HCT116 (cell line): ENCODE results near the gene KY. TPM values are rescaled to one million over a fixed set of nuclear protein-coding genes. Genes with fewer than 3 reads are reported as not detected.

Source experiments
- ATAC-seq: fragments of 200-7000 bp; cut with Tn5 transposase; 2 replicates; pipeline ENCODE4 v1.9.1; 2020; ENCODE audit warnings: mild to moderate bottlenecking, moderate library complexity
- BruUV-seq: library from RNA; stranded (reverse); fragments of 400-500 nt; replicated peaks from 2 replicates; lab custom pipeline; 2021; lab: Mats Ljungman, UMichigan
- CTCF ChIA-PET: fragments of 300-600 bp; sonication (Branson Sonifier 250); formaldehyde crosslinking; loops from one replicate; lab custom pipeline; 2021; ENCODE audit warnings: antibody characterized with exemption; lab: Charles Lee
- POLR2A ChIA-PET: fragments of 300-600, 350-600 bp; sonication (Branson Sonifier 250); formaldehyde crosslinking; loops from one replicate; lab custom pipeline; 2021; ENCODE audit warnings: antibody characterized with exemption; lab: Charles Lee
- RAD21 ChIA-PET, 2 experiments: fragments of 300-600 bp; sonication (Branson Sonifier 250); formaldehyde crosslinking; loops; one replicate each; lab custom pipeline; 2023; ENCODE audit warnings: low total read pairs in 2 of 2; ENCODE audit not compliant: uncharacterized antibody in 2 of 2, unreplicated experiment in 2 of 2, low non-redundant PET in 1 of 2; lab: Charles Lee
- DNase-seq: peaks from one replicate; pipeline ENCODE4 v3.0.0-alpha.2; 2010; ENCODE audit warnings: low read depth, low spot score
- H2AFZ ChIP-seq: fragments of 200-600 bp; shearing (Covaris generic), sonication (generic); 2 replicates; pipeline ENCODE4 v1.6.1; 2017; ENCODE audit warnings: low read depth, mixed run types, mixed read lengths, antibody characterized with exemption, low read length; ENCODE audit not compliant: poor library complexity, severe bottlenecking
- H3K27ac ChIP-seq: 2 replicates; pipeline ENCODE4 v1.5.1; 2012; ENCODE audit warnings: low read depth, low read length
- H3K27me3 ChIP-seq: fragments of 200-600 bp; sonication (generic); 2 replicates; pipeline ENCODE4 v1.6.1; 2016; ENCODE audit warnings: mixed run types, low read length, mixed read lengths; ENCODE audit not compliant: insufficient read depth
- H3K36me3 ChIP-seq, 2 experiments: fragments of 200-500 bp in 1 of 2; fragments of 200-600 bp in 1 of 2; sonication (Bioruptor generic) in 1 of 2; sonication (generic) in 1 of 2; 2 replicates each; pipeline versions ENCODE4 v1.5.1 to v1.6.1; 2014 to 2016; ENCODE audit warnings: low read length in 2 of 2, inconsistent platforms in 1 of 2, mixed read lengths in 1 of 2, mixed run types in 1 of 2; ENCODE audit not compliant: insufficient read depth in 2 of 2, control insufficient read depth in 1 of 2
- H3K4me1 ChIP-seq, 2 experiments: fragments of 200-600 bp in 1 of 2; sonication (generic) in 1 of 2; 2 replicates each; pipeline versions ENCODE4 v1.5.1 to v1.6.1; 2012 to 2017; ENCODE audit warnings: low read length in 2 of 2, inconsistent platforms in 1 of 2, mild to moderate bottlenecking in 1 of 2, mixed read lengths in 1 of 2, mixed run types in 1 of 2, moderate library complexity in 1 of 2; ENCODE audit not compliant: insufficient read depth in 2 of 2, control insufficient read depth in 1 of 2
- H3K4me2 ChIP-seq: fragments of 200-600 bp; sonication (generic); 2 replicates; pipeline ENCODE4 v1.6.1; 2017; ENCODE audit warnings: mixed run types, low read length, mixed read lengths
- H3K4me3 ChIP-seq, 2 experiments: fragments of 200-600 bp in 1 of 2; sonication (generic) in 1 of 2; replicated peaks in 1 of 2; 2 replicates each; pipeline ENCODE4 v1.5.1; 2011 to 2016; ENCODE audit warnings: low read length in 2 of 2, control low read depth in 1 of 2, low read depth in 1 of 2, mild to moderate bottlenecking in 1 of 2, mixed read lengths in 1 of 2, mixed run types in 1 of 2
- H3K79me2 ChIP-seq: fragments of 200-600 bp; sonication (generic); 2 replicates; pipeline ENCODE4 v1.6.1; 2017; ENCODE audit warnings: mild to moderate bottlenecking, mixed run types, low read length, moderate library complexity, mixed read lengths; ENCODE audit not compliant: insufficient read depth
- H3K9ac ChIP-seq: fragments of 200-600 bp; sonication (generic); 2 replicates; pipeline ENCODE4 v1.6.1; 2016; ENCODE audit warnings: low read length, mixed read lengths
- H3K9me2 ChIP-seq: fragments of 200-600 bp; sonication (generic), shearing (Covaris generic); 2 replicates; pipeline ENCODE4 v1.6.1; 2017; ENCODE audit warnings: mixed run types, mild to moderate bottlenecking, moderate library complexity; ENCODE audit not compliant: insufficient read depth
- H3K9me3 ChIP-seq, 2 experiments: fragments of 200-500 bp in 1 of 2; fragments of 200-600 bp in 1 of 2; sonication (Bioruptor generic) in 1 of 2; sonication (generic) in 1 of 2; 2 replicates each; pipeline ENCODE4 v1.6.1; 2014 to 2017; ENCODE audit warnings: low read length in 2 of 2, mixed read lengths in 2 of 2, inconsistent platforms in 1 of 2, low read depth in 1 of 2, mild to moderate bottlenecking in 1 of 2, mixed run types in 1 of 2, moderate library complexity in 1 of 2; ENCODE audit not compliant: control insufficient read depth in 1 of 2, insufficient read depth in 1 of 2
- H4K20me1 ChIP-seq: fragments of 200-600 bp; sonication (generic), shearing (Covaris generic); 2 replicates; pipeline ENCODE4 v1.6.1; 2017; ENCODE audit warnings: mixed run types, mild to moderate bottlenecking, moderate library complexity; ENCODE audit not compliant: insufficient read depth
- ATF3 ChIP-seq: IDR thresholded peaks from 2 replicates; pipeline ENCODE4 v1.6.1; 2012
- CBX3 ChIP-seq: IDR thresholded peaks from 2 replicates; pipeline ENCODE4 v1.6.1; 2012; ENCODE audit warnings: low read depth
- CEBPB ChIP-seq: IDR thresholded peaks from 2 replicates; pipeline ENCODE4 v1.6.1; 2012; ENCODE audit warnings: low read depth
- CTCF ChIP-seq, 3 experiments: fragments of 200-600 bp in 1 of 3; sonication (generic) in 1 of 3; IDR thresholded peaks in 2 of 3; conservative IDR thresholded peaks in 1 of 3; 2 replicates each; pipeline ENCODE4 v1.5.1; 2012 to 2017; ENCODE audit warnings: low read depth in 2 of 3, low read length in 2 of 3, antibody characterized with exemption in 1 of 3, borderline replicate concordance in 1 of 3, control low read depth in 1 of 3, mild to moderate bottlenecking in 1 of 3, mixed read lengths in 1 of 3, mixed run types in 1 of 3, moderate library complexity in 1 of 3; ENCODE audit not compliant: insufficient read depth in 1 of 3
- EGR1 ChIP-seq: IDR thresholded peaks from 2 replicates; pipeline ENCODE4 v1.6.1; 2012; ENCODE audit warnings: low read depth
- ELF1 ChIP-seq: IDR thresholded peaks from 2 replicates; pipeline ENCODE4 v1.6.1; 2012; ENCODE audit warnings: low read depth, borderline replicate concordance
- EZH2 ChIP-seq: fragments of 200-600 bp; sonication (generic); IDR thresholded peaks from 2 replicates; pipeline ENCODE4 v1.6.1; 2017; ENCODE audit warnings: antibody characterized with exemption, mixed run types
- EZH2phosphoT487 ChIP-seq: fragments of 200-600 bp; IDR thresholded peaks from 2 replicates; pipeline ENCODE4 v1.6.1; 2018; ENCODE audit warnings: antibody characterized with exemption, borderline replicate concordance
- JUND ChIP-seq: IDR thresholded peaks from 2 replicates; pipeline ENCODE4 v1.6.1; 2012
- MAX ChIP-seq: IDR thresholded peaks from 2 replicates; pipeline ENCODE4 v1.6.1; 2012
- POLR2A ChIP-seq: IDR thresholded peaks from 2 replicates; pipeline ENCODE4 v1.7.0; 2011; ENCODE audit warnings: borderline replicate concordance; ENCODE audit not compliant: insufficient read depth, insufficient read length; ENCODE audit errors: extremely low read depth
- RAD21 ChIP-seq: IDR thresholded peaks from 2 replicates; pipeline ENCODE4 v1.6.1; 2012; ENCODE audit warnings: low read depth, mild to moderate bottlenecking
- SIN3A ChIP-seq: IDR thresholded peaks from 2 replicates; pipeline ENCODE4 v1.6.1; 2012; ENCODE audit warnings: low read depth
- SP1 ChIP-seq: IDR thresholded peaks from 2 replicates; pipeline ENCODE4 v1.6.1; 2012; ENCODE audit warnings: low read depth
- SRF ChIP-seq: IDR thresholded peaks from 2 replicates; pipeline ENCODE4 v1.6.1; 2012; ENCODE audit warnings: low read depth
- TCF7L2 ChIP-seq: IDR thresholded peaks from 2 replicates; pipeline ENCODE4 v1.7.0; 2011; ENCODE audit warnings: borderline replicate concordance, inconsistent platforms; ENCODE audit not compliant: insufficient read depth, insufficient read length; ENCODE audit errors: extremely low read depth
- YY1 ChIP-seq: IDR thresholded peaks from 2 replicates; pipeline ENCODE4 v1.6.1; 2011; ENCODE audit warnings: low read length, low read depth, moderate library complexity, mild to moderate bottlenecking; ENCODE audit not compliant: insufficient replicate concordance; ENCODE audit errors: extremely low read depth
- intact Hi-C: fragments of 100-400 bp; cut with micrococcal nuclease; formaldehyde crosslinking; loops from 2 replicates; pipeline ENCODE4 v1.10.0; 2022
- total RNA-seq: library from RNA; stranded (reverse); gene quantifications from one replicate; pipeline ENCODE4 v1.2.1, GENCODE V29; 2021; ENCODE audit not compliant: unreplicated experiment

The KY gene
- total RNA-seq, 1 experiment from 2014 or later: not detected

- H3K9me3 ChIP-seq: no peaks in the 10 kb centered on the region
- H4K20me1 ChIP-seq: no peaks in the 10 kb centered on the region
- no peak overlapping the region for H3K4me3 ChIP-seq
- H3K4me1 ChIP-seq: no peaks in the 10 kb centered on the region
- no peaks in the 10 kb centered on the region for H3K36me3 ChIP-seq
- no peaks in the 10 kb centered on the region for H3K9me2 ChIP-seq
- no TSS peak for BruUV-seq
- no peak for ATAC-seq
- TF ChIP-seq YY1 (no peak), POLR2A (no peak), EZH2phosphoT487 (no peak), EGR1 (no peak), MAX (no peak), SIN3A (no peak), EZH2 (no peak), SP1 (no peak), JUND (no peak), CEBPB (no peak), CBX3 (no peak)
- no peak overlapping the region for H2AFZ ChIP-seq
- H3K27ac ChIP-seq: no peak overlapping the region
- intact Hi-C loops: no loop called here
- no peaks in the 10 kb centered on the region for H3K79me2 ChIP-seq
- DNase-seq: no peak
- POLR2A ChIA-PET: no interaction called here
- CTCF ChIA-PET: no interaction called here
- RAD21 ChIA-PET: no interaction called here
- peaks cover 17% of the 10 kb centered on the region; the same call in 1 of the 2 replicates for H3K27me3 ChIP-seq
- H3K9ac ChIP-seq: no peak overlapping the region
- H3K4me2 ChIP-seq: no peak overlapping the region
Observed at GRCh38 chr3:134609821-134610431, 40.9 kb downstream of the KY start.

- POLR2A ChIA-PET: no interaction called here
- H3K9ac ChIP-seq: no peak overlapping the region
- no peaks in the 10 kb centered on the region for H3K36me3 ChIP-seq
- H3K79me2 ChIP-seq: no peaks in the 10 kb centered on the region
- no peak overlapping the region for H2AFZ ChIP-seq
- no peak overlapping the region for H3K4me3 ChIP-seq
- peaks cover 17% of the 10 kb centered on the region; the same call in 1 of the 2 replicates for H3K27me3 ChIP-seq
- no peaks in the 10 kb centered on the region for H4K20me1 ChIP-seq
- DNase-seq (no peak), ATAC-seq (no peak)
- RAD21 ChIA-PET: no interaction called here
- no peaks in the 10 kb centered on the region for H3K4me1 ChIP-seq
- H3K9me3 ChIP-seq: no peaks in the 10 kb centered on the region
- no peak overlapping the region for H3K4me2 ChIP-seq
- H3K9me2 ChIP-seq: no peaks in the 10 kb centered on the region
- intact Hi-C loops: no loop called here
- no peak for TF ChIP-seq EZH2
- no peak for TF ChIP-seq RAD21
- TF ChIP-seq EZH2phosphoT487: no peak
- TF ChIP-seq ATF3: no peak
- no peak for TF ChIP-seq SIN3A
- no peak for TF ChIP-seq SRF
- no peak for TF ChIP-seq JUND
- TF ChIP-seq TCF7L2: no peak
- no peak for TF ChIP-seq ELF1
- no peak for TF ChIP-seq CTCF (IDR thresholded peaks at IDR 0.05 in 2 of 3, conservative IDR thresholded peaks at IDR 0.05 in 1 of 3; ENCODE audit: borderline replicate concordance in 1 of 3, insufficient read depth in 1 of 3, low read depth in 2 of 3, low read length in 2 of 3)
- TF ChIP-seq, all 23 proteins: peak for 0
- H3K27ac ChIP-seq: no peak overlapping the region
- no TSS peak for BruUV-seq
- CTCF ChIA-PET: no interaction called here
Observed at GRCh38 chr3:134608771-134609435, 41.9 kb downstream of the KY start.
